ENCODE measurements around the gene EPHA7.

EPHA7 gene

DNA sequence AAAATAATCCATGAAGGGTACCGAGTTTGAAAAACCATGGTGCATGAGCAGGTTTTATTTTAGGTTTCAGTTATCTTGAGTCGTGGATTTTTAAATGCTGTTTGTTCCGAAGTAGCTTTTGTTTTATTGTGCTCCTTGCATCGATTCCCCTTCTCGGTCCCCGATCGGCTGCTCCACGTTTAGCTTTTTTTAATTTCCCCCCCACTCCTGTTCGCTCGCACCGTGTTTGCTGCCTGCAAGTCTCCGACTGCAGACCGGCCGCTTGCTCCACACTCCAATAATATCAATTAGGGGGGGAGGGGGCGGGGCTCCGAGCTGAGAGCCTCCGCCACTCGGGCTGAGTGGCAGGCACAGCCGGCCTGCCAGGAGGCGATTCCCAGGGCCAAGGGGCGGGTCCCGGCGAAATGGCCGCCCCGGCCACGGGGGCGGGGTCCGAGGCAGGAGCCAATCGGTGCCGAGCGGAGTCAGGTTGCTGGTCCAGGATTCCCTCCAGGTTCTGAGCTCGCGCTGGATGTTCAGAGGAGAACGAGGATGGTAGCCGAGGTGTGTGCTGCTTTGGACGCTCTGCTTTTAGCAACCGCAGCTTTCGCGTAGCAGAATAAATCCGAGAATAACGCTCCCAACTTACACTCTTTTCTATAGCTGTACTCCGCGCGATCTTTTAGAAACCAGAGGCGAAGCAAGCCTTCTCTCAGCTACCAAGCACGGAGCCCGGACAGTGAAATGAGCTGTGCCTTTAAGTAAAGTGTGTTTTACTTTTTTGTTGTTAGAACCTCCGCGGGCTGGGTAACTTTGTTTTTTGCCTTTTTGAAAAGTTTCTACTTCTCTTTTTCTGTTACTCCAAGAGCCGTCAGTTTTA is at the start of gene EPHA7:
EPHA7 (minus strand) TSS at position 256 of the 859 bp plus-strand sequence; CDS start at position 38, 218 bp downstream.
- DNase-seq, result peak; percentile 94

DNA sequence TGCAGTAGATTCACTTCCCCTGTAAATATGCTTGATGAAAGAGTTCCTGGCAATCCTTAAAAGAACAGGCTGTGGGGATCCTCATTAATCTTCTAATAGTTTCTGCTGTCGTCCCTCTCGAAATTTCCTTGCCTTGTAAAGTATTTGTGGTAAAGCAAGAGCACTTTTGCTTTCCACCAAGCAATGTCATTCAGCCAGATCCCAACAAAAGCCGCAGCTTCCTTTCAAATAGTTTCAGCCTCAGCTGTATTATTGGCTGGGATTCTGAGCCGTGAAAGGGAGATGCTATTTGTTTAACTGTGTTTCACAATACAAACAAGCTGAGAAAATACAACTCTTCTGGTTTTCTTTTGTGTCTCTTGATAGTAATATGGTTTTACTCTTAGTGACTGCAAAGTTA is 48.9 kb upstream of the EPHA7 start:
- no peak for DNase-seq

DNA sequence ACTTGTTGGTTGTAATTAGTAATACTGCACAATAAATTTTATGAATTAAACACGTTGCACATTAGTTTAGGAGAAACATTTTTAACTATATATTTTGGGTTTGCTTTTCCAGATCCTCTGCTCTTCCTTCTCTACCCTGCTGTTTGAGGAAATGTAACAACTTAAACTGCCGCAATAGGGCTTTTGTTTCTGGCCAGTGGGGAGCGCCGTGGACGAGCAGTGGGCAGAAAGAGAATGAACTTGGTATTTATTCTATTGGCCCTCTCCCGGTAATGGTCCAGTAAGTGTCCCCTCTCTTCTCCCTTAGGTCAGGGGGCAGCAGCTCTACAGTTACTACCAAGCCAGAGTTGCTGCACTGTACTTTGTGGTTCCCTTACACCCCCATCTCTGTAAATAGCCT is 35.2 kb upstream of the EPHA7 start:
- no peak for DNase-seq

DNA sequence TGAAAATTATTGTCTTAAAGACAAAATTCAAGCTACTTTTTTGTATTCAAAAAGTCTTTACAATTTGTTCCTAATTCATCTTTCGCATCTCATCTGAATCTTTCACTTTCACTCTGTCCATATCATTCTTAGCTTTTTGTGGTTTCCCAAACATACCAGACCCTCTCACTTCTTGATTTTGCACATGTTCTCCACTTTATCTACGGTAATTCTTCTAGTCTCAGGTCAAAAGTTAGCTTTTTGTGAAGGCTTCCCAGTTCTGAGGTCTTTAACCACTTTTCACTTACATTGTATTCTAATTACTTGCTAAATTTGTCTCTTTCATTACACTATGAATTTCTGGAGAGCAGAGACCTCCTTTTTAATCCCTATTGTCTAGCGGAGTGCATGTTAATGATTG is 34.6 kb upstream of the EPHA7 start:
- no peak for DNase-seq

DNA sequence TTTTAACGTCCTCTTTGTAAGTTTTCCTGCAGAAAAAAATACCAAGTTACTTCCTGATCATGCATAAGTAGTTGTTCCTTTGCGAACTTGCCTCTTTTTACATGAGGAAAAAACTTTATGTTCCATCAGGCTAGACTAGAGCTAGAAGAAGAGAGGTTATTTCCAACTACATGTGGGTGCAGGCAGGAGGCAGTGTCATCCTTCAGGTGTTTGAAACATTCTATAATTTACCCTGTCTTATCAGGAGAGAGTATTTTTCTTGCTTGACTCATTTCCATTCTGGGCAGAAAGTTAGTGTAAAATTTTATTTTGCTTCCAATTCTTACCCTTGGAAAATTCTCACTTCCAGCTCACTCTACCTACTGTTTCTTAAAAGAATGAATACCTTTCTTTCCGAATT is 28.5 kb upstream of the EPHA7 start:
- DNase-seq, result no peak

DNA sequence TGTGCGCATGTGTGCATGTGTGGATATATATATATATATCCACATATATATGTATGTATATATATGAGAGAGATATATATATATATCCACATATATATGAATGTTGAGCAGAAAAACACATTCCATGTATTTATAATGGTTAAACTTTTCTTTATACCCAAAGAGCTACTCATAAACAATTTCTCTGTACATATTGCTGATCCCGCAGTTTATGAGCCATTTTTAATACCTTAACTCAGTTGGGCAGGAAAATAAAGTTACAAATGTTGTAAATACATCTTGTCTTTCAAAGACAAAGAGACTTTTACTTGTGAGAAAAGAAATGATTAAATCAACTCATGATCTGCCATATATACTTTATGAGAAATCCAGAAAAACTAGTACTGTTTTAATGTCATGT is 18.1 kb upstream of the EPHA7 start:
- DNase-seq, result no peak

DNA sequence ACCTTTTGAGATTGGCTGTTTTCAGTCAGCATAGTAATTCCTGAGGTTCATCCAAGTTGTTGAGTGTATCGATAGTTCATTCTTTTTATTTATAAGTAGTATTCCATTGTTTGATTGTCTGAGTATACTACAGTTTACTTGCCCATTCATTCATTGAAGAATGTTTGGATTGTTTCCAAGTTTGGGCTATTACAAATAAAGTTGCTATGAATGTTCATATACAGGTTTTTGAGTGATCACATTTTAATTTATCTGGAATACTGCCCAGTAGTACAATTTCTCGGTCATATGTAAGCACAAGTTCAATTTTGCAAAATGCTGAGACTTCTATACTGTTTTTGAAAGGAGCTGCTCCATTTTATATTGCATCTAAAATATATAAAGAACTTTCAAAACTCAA is 14.2 kb upstream of the EPHA7 start:
- DNase-seq, result no peak

DNA sequence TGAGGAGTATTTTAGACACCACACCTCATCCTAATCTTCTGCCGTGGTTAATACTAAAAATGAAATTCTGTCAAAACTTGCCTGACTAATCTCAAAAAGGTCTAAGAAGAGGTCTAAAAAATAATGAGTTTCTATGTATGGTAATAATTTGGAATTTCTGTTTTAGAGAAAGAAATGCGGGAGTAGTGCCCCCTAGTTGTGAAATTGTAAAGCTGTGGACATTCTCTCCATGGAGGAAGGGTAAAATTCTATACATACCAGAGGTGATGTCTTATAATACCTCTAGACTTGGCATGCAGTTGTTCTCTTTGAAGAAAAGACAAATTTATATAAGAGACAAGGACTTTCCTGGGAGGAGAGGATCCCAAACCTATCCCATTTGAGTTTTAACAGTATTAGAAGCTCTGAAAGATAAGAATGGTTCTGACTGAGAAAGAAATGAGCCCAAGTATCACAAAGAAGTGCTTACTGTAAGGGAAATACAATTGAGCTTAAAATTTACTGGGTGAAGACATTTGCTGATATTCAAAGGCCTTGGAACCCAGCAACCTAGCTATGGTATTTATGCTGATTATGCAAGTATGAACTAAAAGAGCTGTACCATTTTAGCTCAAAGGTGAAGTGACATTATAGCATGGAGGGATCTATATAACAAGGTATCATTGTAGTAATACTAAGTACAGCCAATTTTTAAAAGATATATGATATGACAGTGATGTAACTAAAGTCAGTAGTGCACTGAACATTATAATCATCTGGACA is 5.1 kb upstream of the EPHA7 start:
- DNase-seq, result no peak

DNA sequence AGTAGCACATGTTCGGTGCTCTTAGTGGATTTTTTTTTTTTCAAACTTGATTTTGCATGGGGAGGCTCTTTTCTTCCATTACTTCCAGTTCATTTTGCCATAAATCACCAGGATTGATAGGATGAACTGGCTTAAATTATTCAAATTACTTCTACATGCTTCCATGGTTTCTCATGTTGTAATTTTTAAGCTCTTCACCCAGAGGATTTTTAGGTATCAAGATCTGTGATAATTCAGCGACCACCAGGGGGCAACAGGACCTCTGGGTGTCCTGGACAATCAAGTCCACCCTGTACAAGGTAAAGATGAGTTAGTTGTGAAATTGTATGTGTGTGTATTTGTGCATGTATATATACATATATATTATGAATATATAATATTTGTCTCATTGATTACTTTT is 4.2 kb upstream of the EPHA7 start:
- peak; percentile 69 for DNase-seq

DNA sequence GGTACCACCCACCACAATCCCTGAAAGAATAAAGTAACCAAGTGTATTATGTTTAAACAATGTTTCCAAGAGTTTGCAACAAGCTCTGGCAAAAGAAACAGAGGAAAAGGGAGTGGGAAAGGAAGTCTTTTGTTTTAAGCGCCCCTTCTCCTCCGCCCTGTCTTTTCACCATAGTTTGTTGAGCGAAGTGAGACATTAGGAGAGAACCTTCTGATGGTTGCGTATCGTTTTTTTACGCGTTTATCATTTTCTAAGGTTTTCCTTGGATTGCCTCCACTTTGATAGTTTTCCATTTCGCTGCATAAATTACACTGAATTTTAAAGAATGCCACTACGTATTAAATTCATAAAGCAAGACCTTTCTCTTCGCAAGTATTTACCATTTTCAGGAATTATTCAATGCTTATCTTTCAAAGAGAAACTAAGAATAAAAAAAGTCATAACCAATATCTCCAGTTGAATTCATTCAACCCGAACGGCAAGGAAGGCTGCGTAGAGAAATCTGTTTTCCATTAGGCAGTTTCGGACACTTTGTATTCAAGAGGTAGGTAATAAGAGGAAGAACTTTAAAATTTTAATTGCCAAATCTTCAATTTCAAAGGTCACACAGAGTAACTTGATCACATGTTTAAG is 920 bp upstream of the EPHA7 start:
- no peak for DNase-seq

DNA sequence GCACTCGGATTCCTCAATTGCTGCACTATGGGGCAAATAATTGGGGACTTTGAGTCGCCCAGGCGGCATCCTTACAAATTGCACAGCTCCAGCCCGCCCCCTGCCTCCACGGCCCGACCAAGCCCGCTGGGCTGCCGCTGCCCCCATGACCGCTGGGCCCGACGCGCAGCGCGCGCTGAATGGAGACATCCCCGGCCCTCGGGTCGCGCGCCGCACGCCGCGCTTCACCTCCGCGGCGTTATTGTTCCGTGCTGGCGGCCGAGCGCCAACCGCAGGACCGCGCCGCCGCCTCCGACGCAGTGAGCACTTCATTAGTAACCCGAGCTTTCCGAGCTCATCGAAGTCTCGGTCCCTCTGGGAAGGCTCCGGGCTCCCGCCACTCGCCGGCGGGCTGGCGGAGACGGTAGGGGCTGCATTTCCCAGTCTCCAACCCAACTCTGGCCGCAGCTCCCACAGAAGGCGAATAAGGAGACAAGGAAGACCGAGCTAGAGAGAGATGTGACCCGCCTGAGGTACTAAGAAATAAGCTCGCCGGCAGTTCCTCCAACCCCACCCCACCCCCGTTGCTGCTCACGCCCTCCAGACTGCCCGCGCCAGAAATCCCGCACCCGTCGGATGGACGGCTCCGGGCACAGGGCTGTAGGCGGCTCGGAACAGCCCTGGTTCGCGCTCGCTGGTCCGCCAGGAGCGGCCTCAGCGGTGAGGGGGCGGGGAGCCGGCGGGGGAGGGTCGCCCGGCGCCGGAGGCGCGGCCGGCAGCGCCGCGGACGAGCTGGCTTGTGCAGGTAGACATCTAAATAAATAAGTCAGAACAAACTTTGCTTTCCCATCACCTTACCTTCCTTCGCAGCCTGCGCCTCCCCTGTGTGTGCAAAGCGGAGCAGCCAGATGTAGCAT is 703 bp downstream of the EPHA7 start:
- DNase-seq, result no peak

DNA sequence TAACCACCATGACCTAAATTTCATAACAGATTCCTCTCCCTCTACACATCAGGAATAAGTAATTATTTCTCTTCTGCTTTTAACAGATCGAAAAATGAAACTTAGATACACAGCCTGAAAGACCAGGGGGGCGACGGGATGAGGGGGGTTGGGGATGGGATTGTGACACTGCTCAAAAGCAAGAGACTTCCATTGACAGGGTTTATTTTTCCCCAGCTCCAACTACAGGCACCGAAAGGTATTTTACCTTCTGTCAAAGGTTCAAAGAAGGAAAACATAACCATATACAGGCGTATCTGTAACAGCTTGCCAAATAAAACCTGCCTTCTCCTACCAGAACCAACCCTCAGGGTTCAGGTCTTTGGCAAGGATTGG is 1.3 kb downstream of the EPHA7 start:
- no peak for DNase-seq

DNA sequence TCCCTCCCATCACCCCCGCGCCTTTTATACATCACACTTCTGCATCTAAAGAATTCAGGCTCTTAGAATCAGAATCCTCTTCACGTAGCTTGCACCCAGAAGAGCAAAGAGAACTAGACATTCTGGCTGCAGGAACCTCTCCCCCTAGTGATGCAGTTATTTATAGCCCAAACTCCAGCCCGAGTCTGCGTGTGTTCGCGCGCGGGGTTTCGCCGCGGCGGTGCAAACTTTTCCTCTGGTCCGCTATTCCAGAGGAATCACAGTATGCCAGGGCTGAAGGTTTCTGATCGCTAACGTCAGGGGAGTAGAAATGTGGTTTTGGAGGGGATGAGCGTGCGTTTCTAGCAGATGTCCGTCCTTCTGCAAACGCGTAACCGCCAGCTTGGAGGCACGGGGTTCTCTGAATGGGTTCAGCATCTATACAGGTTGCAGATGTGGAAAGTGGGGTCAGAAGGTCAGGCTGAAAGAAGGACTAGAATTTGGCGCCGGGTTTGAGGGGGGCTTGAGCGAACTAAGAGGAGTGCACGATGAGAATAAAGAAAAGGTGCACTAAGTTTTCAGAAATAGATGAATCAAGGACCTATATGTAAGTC is 1.8 kb downstream of the EPHA7 start:
- no peak for DNase-seq

DNA sequence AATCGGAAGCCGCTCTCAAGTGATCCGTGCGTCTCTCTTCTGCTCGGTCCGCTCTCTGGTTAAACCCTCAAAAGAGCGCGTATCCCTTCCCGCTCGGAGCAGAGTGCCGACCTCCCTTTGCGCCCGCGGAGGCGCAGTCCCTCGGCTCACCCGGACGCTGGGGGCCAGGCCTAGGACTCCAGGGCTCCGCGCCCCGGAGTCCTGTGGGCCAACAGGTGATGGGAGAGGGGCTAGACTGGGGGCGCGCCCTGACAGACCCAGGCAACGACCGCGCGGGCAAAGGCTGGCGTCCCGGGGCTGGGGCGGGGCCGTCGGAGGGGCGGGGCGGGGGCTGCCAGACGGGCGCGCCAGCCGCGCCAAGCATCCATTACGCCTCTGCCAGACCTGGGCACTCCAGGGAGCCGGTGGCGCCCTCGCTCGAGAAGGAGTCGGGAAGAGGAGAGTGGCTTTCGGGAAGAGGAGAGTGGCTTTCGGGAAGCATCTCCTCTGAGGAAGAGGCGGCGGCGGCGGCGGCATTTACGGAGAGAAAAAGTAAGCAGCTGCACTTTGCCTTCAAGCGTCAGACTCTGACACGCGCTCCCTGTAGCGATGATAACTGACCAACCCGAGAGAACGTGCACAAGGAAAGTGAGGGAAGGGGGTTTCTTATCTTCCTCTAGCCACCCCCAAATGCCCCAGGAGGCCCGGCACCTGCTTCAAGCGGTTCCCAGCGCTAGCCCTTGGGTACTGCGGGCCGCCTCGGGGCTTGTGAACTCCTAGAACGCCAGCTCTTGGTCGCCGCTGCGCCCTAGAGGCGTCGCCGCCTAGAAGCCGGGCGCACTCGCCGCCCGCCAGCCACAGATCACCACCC is 2.6 kb downstream of the EPHA7 start:
- DNase-seq, result no peak

DNA sequence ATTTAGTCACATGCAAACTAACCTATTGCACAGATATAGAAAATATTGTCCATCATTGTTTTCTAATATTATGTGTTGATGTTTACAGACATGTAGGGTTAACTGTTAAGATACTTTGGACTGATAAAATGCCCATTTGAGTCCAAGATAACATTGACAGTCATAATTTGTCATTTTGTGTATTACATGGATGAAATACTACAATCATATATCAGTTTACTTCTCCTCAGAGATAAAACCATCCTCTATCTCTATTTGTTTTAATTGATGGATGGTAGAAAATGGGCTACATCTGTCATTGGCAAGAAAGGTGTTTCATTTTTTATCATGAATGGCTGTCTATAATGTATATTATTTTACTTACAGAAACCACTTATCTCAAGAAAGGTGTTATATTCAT is 6.2 kb downstream of the EPHA7 start:
- no peak for DNase-seq

DNA sequence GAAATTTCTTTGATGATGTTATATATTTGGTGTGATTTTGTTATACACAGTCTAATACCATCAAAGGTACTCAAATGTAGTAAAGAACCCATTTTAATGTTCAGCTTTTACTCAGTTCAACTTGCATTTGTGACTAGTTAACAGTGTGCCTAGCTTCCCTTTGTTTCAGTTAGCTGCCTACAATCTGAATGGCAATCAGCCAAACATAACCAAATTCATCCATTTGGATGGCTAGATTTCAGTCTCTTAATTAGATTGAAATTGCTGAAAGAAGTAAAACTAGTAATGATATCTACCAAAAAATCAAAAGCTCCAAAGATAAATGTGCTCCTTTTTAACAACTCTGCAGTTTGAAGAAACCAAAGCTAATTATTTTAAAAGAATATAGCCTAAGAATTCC is 6.9 kb downstream of the EPHA7 start:
- DNase-seq, result no peak

DNA sequence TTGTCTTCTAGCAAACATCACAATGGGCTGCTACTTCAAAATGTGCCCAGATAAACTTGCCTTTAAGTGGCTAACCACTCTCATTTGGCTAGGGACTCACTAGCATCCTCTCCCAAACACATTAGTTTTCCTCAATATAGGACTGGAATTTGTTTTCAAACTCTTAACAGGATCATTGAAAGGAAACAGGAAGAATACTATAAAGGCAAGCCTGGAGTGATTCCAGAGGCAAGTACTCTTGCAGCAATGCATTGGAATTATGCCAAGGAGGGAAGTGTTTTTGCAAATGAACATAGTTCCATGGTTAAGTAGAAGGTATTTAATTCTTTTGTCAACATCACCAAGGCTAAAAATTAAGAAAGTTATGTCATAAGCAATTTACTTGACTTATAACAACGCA is 12.2 kb downstream of the EPHA7 start:
- peak; percentile 38 for DNase-seq

DNA sequence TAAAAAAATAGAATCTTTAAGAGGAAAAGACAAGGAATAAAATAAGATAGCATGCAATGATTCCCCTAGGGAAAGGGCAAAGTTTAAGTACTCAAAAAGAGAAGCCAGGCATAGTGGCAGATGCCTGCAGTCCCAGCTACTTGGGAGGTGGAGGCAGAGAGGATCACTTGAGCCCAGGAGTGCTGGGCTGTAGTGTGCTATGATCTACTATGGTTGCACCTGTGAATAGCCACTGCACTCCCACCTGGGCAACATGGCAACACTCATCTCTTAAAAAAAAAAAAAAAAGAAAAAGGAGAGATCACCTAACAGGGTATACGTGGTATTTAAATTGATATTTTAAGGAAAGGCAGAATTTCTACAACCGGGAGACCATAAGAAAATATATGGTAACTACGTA is 16.0 kb downstream of the EPHA7 start:
- DNase-seq, result no peak

DNA sequence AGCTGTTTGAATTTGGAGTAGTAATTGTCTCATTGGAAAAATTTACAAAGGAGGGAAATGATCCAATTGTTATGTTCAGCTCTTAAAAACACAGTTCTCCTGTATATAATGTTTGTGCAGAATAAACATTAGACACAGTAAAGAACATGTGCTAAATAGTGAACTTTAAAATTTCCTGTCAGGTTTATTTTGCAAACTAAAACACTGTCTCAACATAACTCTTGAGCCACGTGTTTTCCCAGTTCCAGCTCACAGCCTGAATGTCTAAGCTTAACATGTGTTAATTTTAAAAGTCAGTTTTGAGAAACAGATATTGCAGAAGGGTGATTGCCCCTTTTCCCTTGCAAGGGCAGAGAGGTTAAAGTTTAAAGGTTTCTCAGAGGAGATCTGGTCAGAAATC is 20.6 kb downstream of the EPHA7 start:
- no peak for DNase-seq

DNA sequence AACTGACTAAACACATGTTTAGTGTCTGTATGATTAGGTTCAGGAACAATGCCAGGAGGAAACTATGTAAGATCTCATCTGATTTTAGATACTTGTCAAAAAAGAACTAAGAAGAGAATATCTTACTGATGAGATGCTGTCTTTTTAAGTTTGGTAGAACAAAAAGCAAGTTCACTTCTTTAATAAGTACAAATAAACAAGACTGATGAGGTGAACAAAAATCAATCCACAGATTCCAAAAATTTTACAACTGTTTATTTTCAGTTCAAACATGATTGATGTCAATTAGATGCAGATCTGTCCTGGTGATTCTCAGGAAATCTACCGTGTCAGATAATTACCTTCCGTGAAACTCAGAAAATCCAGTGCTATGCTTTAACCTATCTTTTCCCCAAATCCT is 24.9 kb downstream of the EPHA7 start:
- no peak for DNase-seq

DNA sequence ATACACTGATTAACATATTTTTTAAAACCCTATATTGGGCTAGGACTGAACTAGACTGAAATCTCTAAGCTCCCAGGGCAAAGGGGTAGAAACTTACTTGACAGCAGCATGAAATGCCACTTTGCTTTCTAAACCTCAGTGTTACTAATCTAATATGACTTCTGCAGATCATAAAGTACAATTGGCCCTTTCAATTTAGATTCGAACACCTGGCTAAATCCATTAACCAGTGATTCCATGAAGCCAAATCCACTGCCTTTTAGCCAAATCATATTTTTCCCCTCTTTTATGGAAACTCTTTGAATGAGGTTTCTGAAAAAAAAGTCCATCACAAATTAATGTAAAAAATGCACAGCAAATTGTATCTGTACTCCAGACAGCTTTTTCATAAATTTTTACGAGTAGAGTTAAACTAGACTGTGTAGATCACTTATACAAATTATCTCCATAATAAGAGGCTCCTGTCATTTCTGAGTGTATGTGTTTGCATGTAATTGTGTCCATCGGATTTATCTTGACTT is 25.7 kb downstream of the EPHA7 start:
- DNase-seq, result no peak
